HG03565 (cell line): ENCODE results near the gene PIK3R4.

ENCODE experiments used
- ATAC-seq: cut with Tn5 transposase; IDR thresholded peaks from one replicate; pipeline ENCODE4 v1.9.1; 2021; ENCODE audit warnings: mild to moderate bottlenecking, moderate library complexity; ENCODE audit not compliant: unreplicated experiment

Gene PIK3R4

GRCh38 chr3:130746246-130747039, at the start of gene PIK3R4:
Gene PIK3R4 (minus strand): TSS chr3:130746829. CDS start chr3:130745218, 1,611 bp downstream.
- peak; percentile 94 for ATAC-seq

DNA sequence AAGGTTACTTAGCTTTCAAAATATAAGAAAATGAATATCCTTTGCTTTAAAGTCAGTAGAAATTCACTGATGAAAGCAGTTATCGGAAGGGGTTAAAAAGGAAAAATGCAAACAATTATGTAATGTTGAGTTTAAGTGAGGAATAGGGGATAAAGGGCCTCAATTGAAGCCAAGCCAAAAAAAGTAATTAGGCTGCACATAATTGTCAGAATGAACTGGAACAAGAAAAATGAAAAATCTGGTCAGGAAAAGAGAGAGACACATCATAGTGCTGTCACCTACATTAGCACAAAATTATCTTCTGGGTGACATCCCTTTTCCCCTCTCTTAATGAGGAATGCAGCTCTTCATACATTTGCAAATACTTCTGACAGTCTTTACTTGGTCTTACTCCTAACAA, 48.8 kb upstream of the PIK3R4 start:
- ATAC-seq: no peak

DNA sequence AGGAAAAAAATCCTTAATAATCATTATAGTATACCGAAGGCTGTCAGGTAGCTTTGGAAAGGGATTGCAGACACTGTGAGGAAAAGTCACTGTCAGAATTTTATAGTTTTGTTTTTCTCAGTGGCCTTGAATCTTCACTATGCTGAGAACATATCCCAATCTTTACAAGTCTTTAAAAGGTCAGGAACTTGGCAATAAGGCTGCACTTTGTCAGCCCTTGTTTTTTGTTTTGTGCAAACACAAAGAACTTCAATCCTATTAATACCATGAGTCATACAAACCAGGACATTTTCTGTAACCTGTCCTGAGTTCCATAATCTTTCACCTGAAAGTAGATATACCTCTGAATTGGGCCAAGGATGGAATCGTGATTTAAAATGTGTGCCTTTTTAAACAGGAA, 45.6 kb upstream of the PIK3R4 start:
- ATAC-seq: no peak

- ATAC-seq: no peak
Measured at GRCh38 chr3:130789782-130790322, 43.2 kb upstream of the PIK3R4 start.

- no peak for ATAC-seq
Measured at GRCh38 chr3:130787422-130788068, 40.9 kb upstream of the PIK3R4 start.

- ATAC-seq: no peak
Measured at GRCh38 chr3:130786306-130786705, 39.7 kb upstream of the PIK3R4 start.

DNA sequence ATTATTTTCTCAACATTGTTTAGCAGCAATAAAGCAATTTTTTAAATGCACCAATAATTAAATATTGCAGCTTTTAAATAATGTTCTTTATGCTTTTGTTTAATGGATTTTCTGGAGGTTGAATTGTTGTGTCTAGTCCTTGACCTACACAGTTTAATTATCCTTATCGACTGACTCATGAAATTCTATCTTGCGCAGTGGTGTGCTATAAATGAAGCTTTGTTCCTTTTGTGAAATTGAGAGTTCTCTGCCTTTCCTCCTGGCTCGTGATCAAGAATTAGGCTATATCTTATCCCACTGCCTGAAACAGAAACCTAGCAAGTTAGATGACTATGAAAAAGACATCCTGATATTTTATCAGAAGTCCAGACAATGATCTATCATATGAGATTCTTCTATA, 37.0 kb upstream of the PIK3R4 start:
- ATAC-seq: no peak

GRCh38 chr3:130779486-130779885, 32.9 kb upstream of the PIK3R4 start:
- ATAC-seq: peak; percentile 10

DNA sequence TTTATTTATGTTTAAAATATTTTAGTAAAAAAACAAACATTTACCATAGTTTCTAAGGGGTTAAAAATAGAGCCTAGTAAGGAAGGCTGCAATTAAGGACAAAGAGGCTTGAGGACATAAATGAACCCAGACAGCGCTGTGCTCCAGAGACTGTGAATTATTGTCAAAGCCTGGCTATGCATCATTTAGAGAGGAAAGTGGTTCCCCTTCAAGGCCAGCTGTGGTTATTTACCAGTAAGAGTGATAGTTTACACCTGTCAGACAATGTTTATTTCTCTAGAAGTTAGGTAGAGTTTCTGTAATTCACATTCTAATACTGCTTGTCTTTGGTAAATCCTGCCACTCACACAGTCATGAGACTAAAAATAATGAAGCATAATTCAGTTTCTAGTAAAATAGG, 32.4 kb upstream of the PIK3R4 start:
- ATAC-seq: peak; percentile 90

GRCh38 chr3:130773366-130773765, 26.7 kb upstream of the PIK3R4 start:
- ATAC-seq: no peak

- ATAC-seq: no peak
Measured at GRCh38 chr3:130772129-130772528, 25.5 kb upstream of the PIK3R4 start.

DNA sequence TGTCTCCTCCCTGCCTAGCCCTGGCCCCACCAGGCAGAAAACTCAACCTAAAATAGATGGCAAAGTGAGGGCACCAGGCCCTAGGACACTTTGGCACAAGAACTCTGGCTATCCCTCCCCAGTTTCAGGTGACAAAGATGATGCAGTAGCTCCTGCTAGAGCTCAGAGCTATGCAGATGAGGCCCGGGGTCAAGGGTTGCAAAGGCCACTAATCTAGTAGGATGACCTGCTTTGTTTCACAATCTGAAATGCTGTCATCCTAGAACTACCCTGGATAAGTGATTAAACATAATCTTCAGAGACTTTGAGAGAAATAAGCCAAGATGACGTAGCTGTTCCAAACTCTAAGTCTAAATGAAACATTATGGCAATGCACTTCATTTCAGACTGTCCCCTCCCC, 24.0 kb upstream of the PIK3R4 start:
- ATAC-seq: no peak

DNA sequence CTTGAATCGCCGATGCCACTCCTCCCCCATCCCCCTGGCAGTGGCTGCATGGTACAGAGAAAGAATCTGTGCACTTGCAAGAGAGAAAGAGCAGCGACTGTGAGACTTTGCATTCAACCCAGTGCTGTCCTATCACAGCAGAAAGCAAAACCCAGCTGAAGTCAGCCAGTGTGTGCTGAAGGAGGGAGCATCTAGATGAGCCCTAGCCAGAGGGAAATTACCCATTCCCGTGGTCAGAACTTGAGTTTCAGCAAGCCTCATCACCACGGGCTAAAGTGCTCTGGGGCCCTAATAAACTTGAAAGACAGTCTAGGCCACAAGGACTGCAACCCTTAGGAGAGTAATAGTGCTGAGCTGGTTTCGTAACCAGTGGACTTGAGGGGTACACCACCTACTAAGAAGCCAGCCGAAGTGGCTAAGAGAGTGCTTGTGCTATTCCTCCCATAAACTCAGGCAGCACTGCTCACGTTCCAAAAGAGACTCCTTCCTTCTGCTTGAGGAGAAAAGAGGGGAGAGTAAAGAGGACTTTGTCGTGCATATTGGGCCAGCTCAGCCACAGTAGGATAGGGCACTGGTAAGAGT, 15.2 kb upstream of the PIK3R4 start:
- ATAC-seq: no peak

GRCh38 chr3:130760922-130761321, 14.3 kb upstream of the PIK3R4 start:
- no peak for ATAC-seq

GRCh38 chr3:130759692-130760338, 13.2 kb upstream of the PIK3R4 start:
- peak; percentile 65 for ATAC-seq

GRCh38 chr3:130758624-130759369, 12.2 kb upstream of the PIK3R4 start:
- ATAC-seq: peak; percentile 38

GRCh38 chr3:130757611-130758150, 11.1 kb upstream of the PIK3R4 start:
- ATAC-seq: no peak

DNA sequence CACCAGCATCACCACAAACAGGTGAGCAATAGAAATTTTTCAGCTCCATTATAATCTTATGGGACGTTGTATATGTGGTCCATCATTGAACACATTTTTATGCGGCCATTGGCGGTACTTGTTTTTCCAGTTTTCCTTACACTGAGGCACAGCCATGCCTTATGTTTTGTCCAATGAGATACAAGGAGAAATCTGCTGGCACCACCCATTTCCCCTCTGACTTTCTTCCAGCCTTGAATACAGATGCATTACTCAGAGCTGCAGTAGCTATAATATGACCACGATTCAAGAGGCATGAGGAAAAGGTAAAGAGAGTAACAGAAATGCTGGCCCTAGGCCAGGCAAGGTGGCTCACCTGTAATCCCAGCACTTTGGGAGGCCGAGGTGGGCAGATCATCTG, 9.0 kb upstream of the PIK3R4 start:
- no peak for ATAC-seq

GRCh38 chr3:130748981-130749380, 2.4 kb upstream of the PIK3R4 start:
- no peak for ATAC-seq

GRCh38 chr3:130748467-130748861, 1.8 kb upstream of the PIK3R4 start:
- no peak for ATAC-seq
